GM18526 (cell line): ENCODE results near the gene ATG12.

Experiments used
- POLR2A ChIP-seq: IDR thresholded peaks from 3 replicates; pipeline ENCODE4 v1.6.1; 2011; ENCODE audit not compliant: insufficient read length; ENCODE audit errors: extremely low read depth

The ATG12 gene

GRCh38 chr5:115841382-115842088 lies at the start of gene ATG12, which contains the start of gene AP3S1:
Gene ATG12, minus strand, starts transcription at chr5:115841565. Its CDS starts 13 bp downstream, at chr5:115841552.
Gene AP3S1, plus strand, starts transcription at chr5:115841935. Its CDS starts 103 bp downstream, at chr5:115842038.
- TF ChIP-seq POLR2A, result peak; percentile 87

GRCh38 chr5:115888027-115888426 lies 46.7 kb upstream of the ATG12 start:
- no peak for TF ChIP-seq POLR2A

DNA sequence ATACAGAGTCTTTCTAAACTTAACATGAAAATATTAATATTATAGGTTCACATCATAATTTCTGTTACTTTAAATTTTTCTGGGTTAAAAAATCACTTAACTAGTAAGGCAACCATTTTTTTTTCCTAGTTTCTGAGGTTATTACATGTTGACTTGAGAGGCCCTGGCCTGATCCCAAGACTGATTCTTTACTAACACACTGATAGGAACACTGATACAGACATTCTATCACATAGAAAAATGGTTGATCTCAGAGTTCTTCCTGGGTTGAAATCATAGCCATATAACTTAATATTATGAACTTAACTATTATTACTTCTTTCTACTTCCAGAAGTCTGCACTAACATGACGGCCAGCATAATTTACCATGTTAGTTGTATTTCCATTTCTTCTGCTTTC lies 43.3 kb upstream of the ATG12 start:
- TF ChIP-seq POLR2A, result no peak

- no peak for TF ChIP-seq POLR2A
Observed at GRCh38 chr5:115875447-115875846, 34.1 kb upstream of the ATG12 start.

GRCh38 chr5:115873392-115873791 lies 32.0 kb upstream of the ATG12 start:
- no peak for TF ChIP-seq POLR2A

DNA sequence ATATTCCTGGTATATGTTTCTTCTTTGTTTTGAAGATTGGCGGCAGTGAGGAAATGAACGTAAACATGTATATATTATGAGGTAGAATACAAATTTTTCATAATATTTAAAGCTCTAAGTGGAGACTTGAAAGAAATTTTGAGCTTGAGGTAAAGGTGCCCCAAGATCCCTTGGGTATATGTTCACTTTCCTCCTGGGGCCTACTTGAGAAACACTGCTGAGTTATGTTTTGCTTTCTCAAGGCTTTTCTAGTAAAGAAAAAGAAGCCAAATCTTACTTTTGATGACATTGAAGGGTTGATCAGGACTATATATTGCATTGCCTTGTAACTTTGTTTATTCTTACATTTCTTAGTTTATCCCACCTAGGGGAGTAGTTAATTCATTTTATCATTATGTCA lies 31.1 kb upstream of the ATG12 start:
- no peak for TF ChIP-seq POLR2A

DNA sequence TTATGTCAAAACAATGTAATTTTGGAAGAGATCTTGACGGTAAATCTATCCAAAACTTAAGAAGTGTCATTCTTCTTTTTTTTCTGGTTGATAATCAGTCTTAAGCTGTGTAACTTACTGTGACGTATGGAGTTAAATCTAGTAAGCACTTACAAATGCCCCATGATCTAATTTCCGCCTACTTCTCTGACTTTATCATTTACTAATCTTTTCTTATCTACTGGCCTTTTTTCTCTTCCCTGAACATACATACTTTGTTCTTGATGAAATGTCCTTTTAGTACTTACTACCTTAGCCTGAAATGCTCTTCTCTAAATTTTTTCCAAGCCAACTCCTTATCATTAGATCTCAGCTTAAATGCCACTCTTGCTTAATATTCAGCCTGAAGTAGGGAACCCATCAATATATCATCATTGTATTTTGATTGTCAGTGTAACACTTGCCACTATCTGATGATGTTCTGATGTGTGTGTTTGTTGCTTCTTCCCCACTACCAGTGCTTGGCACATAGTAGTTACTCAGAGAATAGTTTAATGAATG lies 28.0 kb upstream of the ATG12 start:
- no peak for TF ChIP-seq POLR2A

GRCh38 chr5:115859378-115859777 lies 18.0 kb upstream of the ATG12 start:
- TF ChIP-seq POLR2A, result no peak

DNA sequence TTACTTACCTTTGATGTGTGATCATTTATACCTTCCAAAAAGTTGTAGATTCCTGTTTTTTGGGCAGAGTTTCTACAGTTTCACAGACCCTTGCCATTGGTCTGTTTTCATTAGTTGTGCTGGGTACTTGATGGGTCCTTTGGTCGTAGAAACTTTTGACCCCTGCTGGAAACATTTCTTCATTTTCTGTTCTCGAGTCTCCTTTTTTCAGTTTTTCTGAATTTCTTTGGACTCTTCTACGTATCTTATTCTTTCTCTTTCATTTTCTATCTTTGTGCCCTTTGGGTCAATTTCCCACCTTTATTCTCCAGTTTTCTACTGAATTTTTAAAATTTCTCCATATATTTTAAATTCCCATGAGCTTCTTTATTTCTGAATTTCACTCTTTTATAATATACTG lies 17.0 kb upstream of the ATG12 start:
- TF ChIP-seq POLR2A, result no peak

DNA sequence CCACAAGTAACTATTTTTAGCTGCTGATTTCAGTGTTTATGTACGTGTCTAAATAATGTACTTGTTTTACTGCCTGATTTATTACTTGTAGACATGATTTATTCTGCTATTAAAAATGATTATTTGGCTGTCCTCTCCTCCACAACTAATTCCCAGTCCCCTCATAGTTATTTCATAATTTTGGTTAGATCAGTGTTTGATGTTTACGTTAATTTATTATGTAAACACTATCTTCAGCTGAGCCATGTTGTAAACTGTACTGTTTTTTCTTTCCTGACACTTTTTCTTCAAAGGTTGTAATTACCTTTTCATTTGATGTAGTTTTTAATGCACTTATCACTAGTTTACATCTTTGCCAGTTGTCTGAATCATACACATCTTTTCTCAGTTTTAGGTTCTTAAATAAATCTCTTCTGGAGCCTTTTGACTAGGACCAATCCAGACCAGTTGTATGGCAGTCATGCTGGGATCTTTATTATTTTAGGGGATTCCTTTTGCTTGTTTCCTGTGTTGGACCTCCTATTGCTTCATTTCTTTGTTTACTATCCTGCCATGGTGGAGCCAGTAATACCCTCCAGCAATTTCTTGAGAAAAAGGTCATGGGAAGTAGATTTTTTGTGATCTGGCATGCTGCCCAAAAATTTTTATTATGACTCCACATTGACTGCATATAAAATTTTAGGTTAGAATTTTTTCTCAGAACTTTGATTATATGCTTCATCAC lies 16.4 kb upstream of the ATG12 start:
- no peak for TF ChIP-seq POLR2A

GRCh38 chr5:115857057-115857479 lies 15.7 kb upstream of the ATG12 start:
- no peak for TF ChIP-seq POLR2A

DNA sequence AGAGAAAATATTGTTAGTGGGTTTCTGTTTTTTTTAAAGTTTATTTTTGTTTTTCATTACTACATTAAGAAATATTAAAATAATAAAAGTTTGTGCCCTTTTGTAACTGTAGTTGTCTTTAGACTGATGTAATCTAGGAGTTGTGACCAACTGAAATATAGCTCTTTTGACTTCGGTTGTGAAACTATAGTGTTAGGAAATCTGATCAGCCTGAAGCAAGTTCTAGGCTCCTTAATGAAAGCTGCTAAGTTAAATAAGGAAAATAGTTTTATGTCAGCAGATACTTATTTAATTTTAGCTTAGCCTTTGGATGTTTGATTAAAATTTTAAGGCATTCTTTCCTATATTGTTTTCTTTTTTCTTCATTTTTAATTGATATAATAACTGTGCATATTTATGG lies 14.6 kb upstream of the ATG12 start:
- no peak for TF ChIP-seq POLR2A

DNA sequence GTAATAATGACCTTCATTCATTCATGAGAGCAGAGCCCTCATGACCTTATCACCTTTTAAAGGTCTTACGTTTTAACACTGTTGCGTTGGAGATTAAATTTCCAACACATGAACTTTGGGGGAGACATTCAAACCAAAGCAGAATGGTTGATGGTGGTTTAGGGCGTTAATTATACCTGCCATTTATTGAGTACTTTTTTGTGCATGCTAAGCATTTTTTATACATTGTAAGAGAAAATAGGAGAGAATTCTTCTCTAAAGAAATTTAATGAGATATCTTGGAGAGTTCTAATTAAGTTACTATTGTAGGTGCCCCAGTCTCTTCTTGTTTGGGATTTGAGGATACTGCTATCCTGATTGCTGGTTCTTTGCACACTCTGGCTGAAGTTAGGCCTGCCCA lies 12.8 kb upstream of the ATG12 start:
- TF ChIP-seq POLR2A, result no peak

DNA sequence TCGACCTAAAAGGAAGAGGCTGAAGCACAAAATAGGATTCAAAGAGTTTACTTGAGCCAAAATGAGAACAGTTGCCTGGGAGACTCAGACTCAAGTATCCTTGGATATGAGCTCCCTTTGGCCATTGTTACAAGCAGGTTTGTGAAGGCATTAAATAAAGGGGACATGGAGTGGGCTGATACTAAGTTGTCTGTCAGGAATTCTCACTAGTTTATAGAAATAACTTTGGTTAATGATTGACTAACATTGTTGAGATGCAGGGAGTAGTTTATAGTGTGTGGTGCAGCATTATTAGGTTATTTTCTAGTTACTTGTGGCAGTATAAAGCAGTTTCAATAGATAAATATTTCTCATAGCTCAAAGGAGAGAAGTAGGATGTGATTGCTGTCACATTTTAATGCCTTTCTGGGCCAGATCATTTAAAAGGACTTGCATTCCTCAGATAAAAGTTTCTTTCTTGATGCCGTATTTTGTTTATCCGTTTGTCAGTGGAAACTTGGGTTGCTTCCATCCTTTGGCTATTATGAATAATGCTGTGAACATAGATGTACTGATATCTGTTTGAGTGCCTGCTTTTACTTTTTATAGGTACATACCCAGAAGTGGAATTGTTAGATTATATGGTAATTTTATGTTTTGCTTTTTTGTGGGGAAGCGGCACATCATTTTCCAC lies 9.5 kb upstream of the ATG12 start:
- TF ChIP-seq POLR2A, result no peak

DNA sequence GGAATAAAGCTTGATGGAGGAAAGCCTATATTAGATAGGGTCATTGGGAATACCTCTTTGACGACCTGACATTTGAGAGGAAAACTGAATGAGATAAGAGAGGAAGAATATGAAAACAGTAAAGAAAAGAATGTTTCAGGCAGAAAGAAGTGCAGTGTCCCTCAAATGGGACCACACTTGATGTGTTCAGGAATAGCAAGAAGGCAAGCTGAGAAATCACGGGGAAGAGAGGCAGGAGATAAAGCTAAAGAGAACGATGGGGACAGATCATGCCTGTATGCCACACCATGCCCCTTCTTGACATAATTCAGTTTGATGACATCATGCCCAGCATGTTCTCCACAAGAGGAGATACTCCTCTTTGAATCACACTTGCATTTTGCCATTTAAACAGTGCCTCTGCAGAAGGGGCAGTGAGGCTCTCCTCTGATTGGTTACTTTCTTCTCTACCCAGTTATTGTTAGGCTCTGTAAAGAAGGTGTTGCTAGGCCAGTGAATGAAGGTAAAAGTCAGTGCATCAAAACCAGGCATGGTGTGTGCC lies 8.0 kb upstream of the ATG12 start:
- no peak for TF ChIP-seq POLR2A
